Measurements from ENCODE around the gene CPAMD8. TPM values are rescaled to one million over a fixed set of nuclear protein-coding genes. Genes with fewer than 3 reads are reported as not detected.

Gene CPAMD8
- total RNA-seq, 4 donors from 2014 or later, result 0.72 to 8.2 (median 4.0) TPM

DNA sequence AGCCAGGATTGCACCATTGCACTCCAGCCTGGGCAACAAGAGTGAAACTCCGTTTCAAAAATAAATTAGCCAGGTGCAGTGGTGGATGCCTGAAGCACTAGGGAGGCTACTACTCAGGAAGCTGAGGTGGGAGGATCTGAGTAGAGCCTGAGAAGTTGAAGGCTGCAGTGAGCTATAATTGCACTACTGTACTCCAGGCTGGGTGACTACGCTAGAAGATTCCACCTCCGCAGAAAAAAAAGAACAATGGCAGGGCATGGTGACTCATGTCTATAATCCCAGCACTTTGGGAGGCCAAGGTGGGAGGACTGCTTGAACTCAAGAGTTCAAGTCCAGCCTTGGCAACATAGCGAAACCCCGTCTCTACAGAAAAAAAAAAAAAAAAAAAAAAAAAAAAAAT lies 28.1 kb upstream of the CPAMD8 start:
- WGBS, 2 donors, result 84 to 88% methylated on average over 3 to 5 of the region's 5 CpGs
- no peak for DNase-seq
- H3K4me1 ChIP-seq, result no peaks in the 10 kb centered on the region
- H3K4me3 ChIP-seq, result no peak overlapping the region
- intact Hi-C loops (cut with DNase I), result no loop called here
- peaks cover 16 to 90% (median 16%) of the 10 kb centered on the region in 3 donors for H3K36me3 ChIP-seq
- no peaks in the 10 kb centered on the region for H3K27me3 ChIP-seq
- TF ChIP-seq, protein P1, sequence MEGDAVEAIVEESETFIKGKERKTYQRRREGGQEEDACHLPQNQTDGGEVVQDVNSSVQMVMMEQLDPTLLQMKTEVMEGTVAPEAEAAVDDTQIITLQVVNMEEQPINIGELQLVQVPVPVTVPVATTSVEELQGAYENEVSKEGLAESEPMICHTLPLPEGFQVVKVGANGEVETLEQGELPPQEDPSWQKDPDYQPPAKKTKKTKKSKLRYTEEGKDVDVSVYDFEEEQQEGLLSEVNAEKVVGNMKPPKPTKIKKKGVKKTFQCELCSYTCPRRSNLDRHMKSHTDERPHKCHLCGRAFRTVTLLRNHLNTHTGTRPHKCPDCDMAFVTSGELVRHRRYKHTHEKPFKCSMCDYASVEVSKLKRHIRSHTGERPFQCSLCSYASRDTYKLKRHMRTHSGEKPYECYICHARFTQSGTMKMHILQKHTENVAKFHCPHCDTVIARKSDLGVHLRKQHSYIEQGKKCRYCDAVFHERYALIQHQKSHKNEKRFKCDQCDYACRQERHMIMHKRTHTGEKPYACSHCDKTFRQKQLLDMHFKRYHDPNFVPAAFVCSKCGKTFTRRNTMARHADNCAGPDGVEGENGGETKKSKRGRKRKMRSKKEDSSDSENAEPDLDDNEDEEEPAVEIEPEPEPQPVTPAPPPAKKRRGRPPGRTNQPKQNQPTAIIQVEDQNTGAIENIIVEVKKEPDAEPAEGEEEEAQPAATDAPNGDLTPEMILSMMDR (IDR thresholded peaks at IDR 0.05), result no peak
- no peak for TF ChIP-seq POLR2A (IDR thresholded peaks at IDR 0.05)
- H3K27ac ChIP-seq, result no peak overlapping the region
- H3K9me3 ChIP-seq, result peaks cover 0 to 16% (median 4%) of the 10 kb centered on the region in 3 donors

DNA sequence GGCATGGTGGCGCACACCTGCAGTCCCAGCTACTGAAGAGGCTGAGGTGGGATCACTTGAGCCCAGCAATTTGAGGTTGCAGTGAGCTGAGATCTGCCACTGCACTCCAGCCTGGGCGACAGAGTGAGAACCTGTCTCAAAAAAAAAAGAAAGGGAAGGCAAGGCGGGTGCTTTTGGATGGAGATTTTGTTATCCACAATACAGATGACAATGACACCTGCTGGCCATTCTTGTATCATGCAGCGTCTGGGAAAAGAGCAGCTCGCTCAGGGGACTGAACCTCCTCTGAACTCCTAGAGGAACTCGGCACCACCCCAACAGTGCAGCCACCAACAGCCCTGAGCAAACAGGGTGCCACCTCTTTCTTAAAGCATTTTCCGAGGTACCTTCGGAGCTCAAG lies 25.8 kb upstream of the CPAMD8 start:
- H3K27ac ChIP-seq, result no peak overlapping the region
- DNase-seq, result no peak
- no peaks in the 10 kb centered on the region for H3K9me3 ChIP-seq
- TF ChIP-seq POLR2A (IDR thresholded peaks at IDR 0.05), result no peak
- TF ChIP-seq, protein P1 (IDR thresholded peaks at IDR 0.05), result peak; percentile 41 to 64 (median 48)
- 57 to 70% methylated on average over 7 to 8 of the region's 8 CpGs for WGBS, 2 donors
- H3K27me3 ChIP-seq, result no peaks in the 10 kb centered on the region
- H3K4me3 ChIP-seq, result no peak overlapping the region
- intact Hi-C loops (cut with DNase I), result no loop called here
- no peaks in the 10 kb centered on the region for H3K4me1 ChIP-seq
- peaks cover 0 to 79% (median 6%) of the 10 kb centered on the region in 3 donors for H3K36me3 ChIP-seq

- whole genome bisulfite sequencing, 2 donors, result 57 to 79% methylated on average over 13 to 15 of the region's 18 CpGs
- TF ChIP-seq POLR2A (IDR thresholded peaks at IDR 0.05), result no peak
- TF ChIP-seq, protein P1 (IDR thresholded peaks at IDR 0.05), result no peak
- no peak for DNase-seq
- Histone ChIP-seq H3K27me3 (no peaks in the 10 kb centered on the region), H3K27ac (no peak overlapping the region), H3K4me1 (no peaks in the 10 kb centered on the region), H3K4me3 (no peak overlapping the region), H3K36me3 (peaks cover 0 to 57% (median 6%) of the 10 kb centered on the region in 3 donors), H3K9me3 (no peaks in the 10 kb centered on the region)
- intact Hi-C loops (cut with DNase I), result loop anchor here (10.0 kb wide), 1 partner anchor 275 kb away; no protein-coding TSS in a partner anchor
Measured at GRCh38 chr19:17049711-17050280, 23.2 kb upstream of the CPAMD8 start.

- intact Hi-C loops (cut with DNase I), result loop anchor here (10.0 kb wide), 1 partner anchor 274 kb away; no protein-coding TSS in a partner anchor
- Histone ChIP-seq H3K27me3 (peaks cover 0 to 5% (median 0%) of the 10 kb centered on the region in 4 donors), H3K4me3 (no peak overlapping the region), H3K4me1 (no peaks in the 10 kb centered on the region), H3K9me3 (no peaks in the 10 kb centered on the region), H3K36me3 (peaks cover 0 to 49% (median 6%) of the 10 kb centered on the region in 3 donors), H3K27ac (no peak overlapping the region)
- 91 to 92% methylated on average over 11 to 13 of the region's 16 CpGs for WGBS, 2 donors
- DNase-seq, result no peak
- TF ChIP-seq POLR2A (IDR thresholded peaks at IDR 0.05), result no peak
- TF ChIP-seq, protein P1 (IDR thresholded peaks at IDR 0.05), result no peak
Measured at GRCh38 chr19:17048885-17049453, 22.4 kb upstream of the CPAMD8 start.

- TF ChIP-seq, protein P1 (IDR thresholded peaks at IDR 0.05), result no peak
- no peak for TF ChIP-seq POLR2A (IDR thresholded peaks at IDR 0.05)
- no peak overlapping the region for H3K4me3 ChIP-seq
- DNase-seq, result no peak
- H3K36me3 ChIP-seq, result peaks cover 0 to 20% (median 0%) of the 10 kb centered on the region in 3 donors
- peaks cover 0 to 20% (median 0%) of the 10 kb centered on the region in 4 donors for H3K27me3 ChIP-seq
- H3K27ac ChIP-seq, result no peak overlapping the region
- H3K9me3 ChIP-seq, result no peaks in the 10 kb centered on the region
- H3K4me1 ChIP-seq, result peaks cover 0 to 8% (median 0%) of the 10 kb centered on the region in 3 donors
- intact Hi-C loops (cut with DNase I), result loop anchor here (10.0 kb wide), 1 partner anchor 271 kb away; no protein-coding TSS in a partner anchor
- 81 to 100% methylated on average over 1 to 3 of the region's 5 CpGs for WGBS, 2 donors
Measured at GRCh38 chr19:17045907-17046502, 19.4 kb upstream of the CPAMD8 start.
